HepG2 (cell line): ENCODE data around the gene ARPP21. TPM values are rescaled to one million over a fixed set of nuclear protein-coding genes. Genes with fewer than 3 reads are reported as not detected.
A peak's percentile ranks its signal among the peaks of the same experiment; 100 is the strongest.

ENCODE experiments used
- ATAC-seq: fragments of 200-7000 bp; cut with Tn5 transposase; 3 replicates; pipeline ENCODE4 v1.9.1; 2020; ENCODE audit warnings: mild to moderate bottlenecking, moderate library complexity
- BruUV-seq: library from RNA; stranded (reverse); fragments of 400-500 nt; replicated peaks from 2 replicates; lab custom pipeline; 2021; lab: Mats Ljungman, UMichigan
- CTCF ChIA-PET: fragments of 300-600 bp; formaldehyde crosslinking; extraction: SDS; loops from one replicate; lab custom pipeline; 2021; ENCODE audit warnings: low total read pairs, inconsistent platforms, low intra/inter-chr PET ratio; lab: Yijun Ruan, JAX
- POLR2A ChIA-PET: fragments of 350-600 bp; sonication (Branson Sonifier 250); formaldehyde crosslinking; loops from one replicate; lab custom pipeline; 2020; ENCODE audit warnings: antibody characterized with exemption, inconsistent platforms; lab: Yijun Ruan, JAX
- DNase-seq: peaks from one replicate; pipeline ENCODE4 v3.0.0-alpha.2; 2015; ENCODE audit warnings: low spot score
- FAIRE-seq: peaks from 3 replicates; lab custom pipeline; 2011; peaks lifted over from hg19 to GRCh38; lab: Jason Lieb, UNC
- H2AFZ ChIP-seq: one replicate; pipeline ENCODE4 v1.6.1; 2011; ENCODE audit warnings: low read length, inconsistent platforms
- H3K27ac ChIP-seq: fragments of 300-600 bp; 3 replicates; pipeline ENCODE4 v1.8.0; 2011; ENCODE audit warnings: mixed run types, mild to moderate bottlenecking, mixed read lengths, low read length, inconsistent platforms; ENCODE audit not compliant: insufficient read depth; ENCODE audit errors: extremely low read length
- H3K27me3 ChIP-seq, 2 experiments: fragments of 200-600 bp in 1 of 2; 2 replicates in 1 of 2; 3 replicates in 1 of 2; pipeline versions ENCODE4 v1.6.0 to v1.8.0; 2011; ENCODE audit warnings: low read length in 2 of 2, mild to moderate bottlenecking in 2 of 2, moderate library complexity in 2 of 2, inconsistent platforms in 1 of 2; ENCODE audit not compliant: insufficient read depth in 2 of 2, control insufficient read depth in 1 of 2
- H3K36me3 ChIP-seq, 2 experiments: fragments of 200-600 bp in 1 of 2; replicated peaks in 1 of 2; 2 replicates in 1 of 2; 3 replicates in 1 of 2; pipeline versions ENCODE4 v1.5.1 to v1.8.0; 2011; ENCODE audit warnings: low read length in 2 of 2, inconsistent platforms in 1 of 2; ENCODE audit not compliant: insufficient read depth in 2 of 2, control insufficient read depth in 1 of 2
- H3K4me1 ChIP-seq: 2 replicates; pipeline ENCODE4 v1.5.1; 2012; ENCODE audit warnings: low read length, inconsistent platforms; ENCODE audit not compliant: insufficient read depth
- H3K4me2 ChIP-seq: 2 replicates; pipeline ENCODE4 v1.6.0; 2011; ENCODE audit warnings: low read depth, low read length, inconsistent platforms
- H3K4me3 ChIP-seq, 3 experiments: fragments of 200-600 bp in 1 of 3; sonication (generic), shearing (Covaris generic) in 1 of 3; replicated peaks in 1 of 3; 2 replicates each; pipeline ENCODE4 v1.5.1; 2011 to 2016; ENCODE audit warnings: low read length in 3 of 3, inconsistent platforms in 2 of 3, low read depth in 2 of 3, mild to moderate bottlenecking in 2 of 3, control low read depth in 1 of 3, mixed read lengths in 1 of 3; ENCODE audit not compliant: insufficient read depth in 1 of 3
- H3K79me2 ChIP-seq: one replicate; pipeline ENCODE4 v1.6.1; 2011; ENCODE audit warnings: low read length, inconsistent platforms; ENCODE audit not compliant: insufficient read depth
- H3K9ac ChIP-seq: 2 replicates; pipeline ENCODE4 v1.6.0; 2011; ENCODE audit warnings: mild to moderate bottlenecking, low read depth, low read length, inconsistent platforms; ENCODE audit not compliant: insufficient read depth
- H3K9me3 ChIP-seq: 2 replicates; pipeline ENCODE4 v1.5.1; 2012; ENCODE audit warnings: mild to moderate bottlenecking, low read length
- H4K20me1 ChIP-seq: 2 replicates; pipeline ENCODE4 v1.6.0; 2011; ENCODE audit warnings: inconsistent platforms, mild to moderate bottlenecking, low read length, moderate library complexity; ENCODE audit not compliant: insufficient read depth
- ATF7 ChIP-seq, 2 experiments: fragments of 450-650 bp in 1 of 2; sonication (generic) in 1 of 2; formaldehyde crosslinking in 1 of 2; IDR thresholded peaks; 2 replicates each; pipeline versions ENCODE4 v1.4.0 to v1.6.1; 2016 to 2020; ENCODE audit warnings: antibody characterized with exemption in 1 of 2, mild to moderate bottlenecking in 1 of 2, missing genetic modification reagents in 1 of 2
- CREB1 ChIP-seq, 2 experiments: fragments of 450-650 bp in 1 of 2; IDR thresholded peaks; 2 replicates each; pipeline ENCODE4 v1.6.1; 2016 to 2017; ENCODE audit warnings: control low read depth in 1 of 2, mild to moderate bottlenecking in 1 of 2, missing compliant biosample characterization in 1 of 2, missing genetic modification characterization in 1 of 2
- KDM5A ChIP-seq: fragments of 200-600 bp; sonication (generic); IDR thresholded peaks from 2 replicates; pipeline ENCODE4 v1.7.0; 2018; ENCODE audit warnings: antibody characterized with exemption, mild to moderate bottlenecking, low read length, borderline replicate concordance
- MEIS2 ChIP-seq: sonication (generic); formaldehyde crosslinking; IDR thresholded peaks from 2 replicates; pipeline ENCODE4 v1.9.0; 2021; ENCODE audit warnings: mild to moderate bottlenecking, missing genetic modification reagents
- RAD51 ChIP-seq: fragments of 450-650 bp; IDR thresholded peaks from 2 replicates; pipeline ENCODE4 v1.6.1; 2016; ENCODE audit warnings: borderline replicate concordance
- RARA ChIP-seq: IDR thresholded peaks from 2 replicates; pipeline ENCODE4 v1.6.1; 2016; ENCODE audit warnings: missing genetic modification reagents, missing compliant biosample characterization
- ZNF580 ChIP-seq: IDR thresholded peaks from 2 replicates; pipeline ENCODE4 v1.6.1; 2016; ENCODE audit warnings: low read depth, borderline replicate concordance
- ZNF607 ChIP-seq: sonication (generic); formaldehyde crosslinking; IDR thresholded peaks from 2 replicates; pipeline ENCODE4 v1.5.1; 2020; ENCODE audit warnings: missing genetic modification reagents, mild to moderate bottlenecking, borderline replicate concordance
- WGBS: methylation state at CpG from one replicate; pipeline ENCODE4 v1.1.6; 2017; ENCODE audit warnings: low lambda C conversion rate; 5-methylcytosine and 5-hydroxymethylcytosine counted together
- in situ Hi-C: cut with HindIII; loops from 2 replicates; pipeline ENCODE4 v1.10.0; 2017; ENCODE audit warnings: low pct_unique_long_range_greater_than_20kb; ENCODE audit not compliant: extremely low pct_ligation_motif_present
- intact Hi-C: fragments of 100-400 bp; cut with micrococcal nuclease; formaldehyde crosslinking; loops from one replicate; pipeline ENCODE4 v1.10.0; 2022; ENCODE audit not compliant: unreplicated experiment
- polyA plus RNA-seq, 8 experiments: library from polyadenylated mRNA; depleted of rRNA in 3 of 8; stranded (reverse) in 7 of 8; unstranded in 1 of 8; fragments of >200 nt; fragmentation: Illumina TruSeq in 4 of 8; extraction: Trizol in 4 of 8; gene quantifications; 2 replicates each; pipeline versions ENCODE4 v1.2.1 to v1.2.3, GENCODE V29; 2011 to 2016; ENCODE audit warnings: low read depth in 4 of 8, missing spikeins in 1 of 8, mixed read lengths in 1 of 8; ENCODE audit not compliant: insufficient read depth in 1 of 8
- total RNA-seq, 5 experiments: library from RNA; depleted of rRNA; stranded (reverse); fragments of >200 nt; fragmentation: Illumina TruSeq; extraction: Trizol; gene quantifications; 2 replicates each; pipeline ENCODE4 v1.2.3, GENCODE V29; 2016; ENCODE audit warnings: low read depth in 1 of 5
- TF ChIP-seq, protein P1 (sequence below): sonication (generic); formaldehyde crosslinking; IDR thresholded peaks from 2 replicates; pipeline ENCODE4 v1.4.0; 2020; ENCODE audit warnings: missing genetic modification reagents, borderline replicate concordance

Gene ARPP21
- total and polyA plus RNA-seq, 2 of the 13 experiments (the other 11 are each of a cell fraction or from before 2014, with no cell fraction given), result not detected

DNA sequence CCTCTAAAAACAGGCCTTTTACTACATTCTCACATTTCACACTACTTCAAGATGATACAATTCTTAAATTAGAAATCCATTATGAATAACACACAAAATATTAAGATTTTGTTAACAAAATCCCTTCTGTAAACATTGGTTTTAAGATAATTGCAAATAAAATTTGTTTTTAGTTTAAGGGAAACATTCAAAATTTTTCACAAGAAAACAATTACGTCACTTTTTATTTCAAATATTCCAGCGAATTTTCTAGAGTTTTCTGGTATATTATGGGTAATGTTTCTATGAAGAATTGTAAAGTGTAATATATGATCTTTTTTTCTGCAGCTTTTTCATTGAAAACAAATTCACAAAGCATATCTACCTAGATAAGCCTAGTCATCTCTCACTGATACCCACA, 5.9 kb downstream of the ARPP21 start:
- no peak overlapping the region for H3K9ac ChIP-seq

More for the DNA sequence above, 5.9 kb downstream of the ARPP21 start:
- Histone ChIP-seq H3K27me3 (peaks cover 0 to under 1% of the 10 kb centered on the region in 2 experiments; a peak in 1 of 5 replicates), H3K27ac (no peak overlapping the region), H3K79me2 (no peaks in the 10 kb centered on the region), H3K4me3 (no peak overlapping the region), H3K9me3 (no peaks in the 10 kb centered on the region), H4K20me1 (no peaks in the 10 kb centered on the region), H3K4me1 (no peaks in the 10 kb centered on the region), H2AFZ (no peak overlapping the region), H3K4me2 (no peak overlapping the region), H3K36me3 (no peaks in the 10 kb centered on the region)
- FAIRE-seq (no peak), ATAC-seq (no peak), DNase-seq (no peak)
- in situ Hi-C loops, result no loop called here
- BruUV-seq, result no TSS peak
- 4% methylated on average over 2 of the region's 2 CpGs for WGBS
- ChIA-PET POLR2A (no interaction called here), CTCF (no interaction called here)
- intact Hi-C loops, result no loop called here
- TF ChIP-seq CREB1 (IDR thresholded peaks at IDR 0.05) (0 out of 2 replicates have a peak, but pooled peaks have one; percentile 7), CREB1 (CRISPR knock-in tag; IDR thresholded peaks at IDR 0.05) (no peak), RAD51 (no peak), ZNF580 (no peak), ATF7 (IDR thresholded peaks at IDR 0.05) (peak; percentile 91), ATF7 (CRISPR knock-in tag; IDR thresholded peaks at IDR 0.05) (no peak), MEIS2 (no peak), ZNF607 (CRISPR knock-in tag) (no peak), KDM5A (no peak), RARA (no peak)
- TF ChIP-seq, protein P1, sequence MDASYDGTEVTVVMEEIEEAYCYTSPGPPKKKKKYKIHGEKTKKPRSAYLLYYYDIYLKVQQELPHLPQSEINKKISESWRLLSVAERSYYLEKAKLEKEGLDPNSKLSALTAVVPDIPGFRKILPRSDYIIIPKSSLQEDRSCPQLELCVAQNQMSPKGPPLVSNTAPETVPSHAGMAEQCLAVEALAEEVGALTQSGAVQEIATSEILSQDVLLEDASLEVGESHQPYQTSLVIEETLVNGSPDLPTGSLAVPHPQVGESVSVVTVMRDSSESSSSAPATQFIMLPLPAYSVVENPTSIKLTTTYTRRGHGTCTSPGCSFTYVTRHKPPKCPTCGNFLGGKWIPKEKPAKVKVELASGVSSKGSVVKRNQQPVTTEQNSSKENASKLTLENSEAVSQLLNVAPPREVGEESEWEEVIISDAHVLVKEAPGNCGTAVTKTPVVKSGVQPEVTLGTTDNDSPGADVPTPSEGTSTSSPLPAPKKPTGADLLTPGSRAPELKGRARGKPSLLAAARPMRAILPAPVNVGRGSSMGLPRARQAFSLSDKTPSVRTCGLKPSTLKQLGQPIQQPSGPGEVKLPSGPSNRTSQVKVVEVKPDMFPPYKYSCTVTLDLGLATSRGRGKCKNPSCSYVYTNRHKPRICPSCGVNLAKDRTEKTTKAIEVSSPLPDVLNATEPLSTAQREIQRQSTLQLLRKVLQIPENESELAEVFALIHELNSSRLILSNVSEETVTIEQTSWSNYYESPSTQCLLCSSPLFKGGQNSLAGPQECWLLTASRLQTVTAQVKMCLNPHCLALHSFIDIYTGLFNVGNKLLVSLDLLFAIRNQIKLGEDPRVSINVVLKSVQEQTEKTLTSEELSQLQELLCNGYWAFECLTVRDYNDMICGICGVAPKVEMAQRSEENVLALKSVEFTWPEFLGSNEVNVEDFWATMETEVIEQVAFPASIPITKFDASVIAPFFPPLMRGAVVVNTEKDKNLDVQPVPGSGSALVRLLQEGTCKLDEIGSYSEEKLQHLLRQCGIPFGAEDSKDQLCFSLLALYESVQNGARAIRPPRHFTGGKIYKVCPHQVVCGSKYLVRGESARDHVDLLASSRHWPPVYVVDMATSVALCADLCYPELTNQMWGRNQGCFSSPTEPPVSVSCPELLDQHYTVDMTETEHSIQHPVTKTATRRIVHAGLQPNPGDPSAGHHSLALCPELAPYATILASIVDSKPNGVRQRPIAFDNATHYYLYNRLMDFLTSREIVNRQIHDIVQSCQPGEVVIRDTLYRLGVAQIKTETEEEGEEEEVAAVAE (CRISPR knock-in tag), result no peak
